GM23248 (cell line): ENCODE results near the gene RBPJL. TPM values are rescaled to one million over a fixed set of nuclear protein-coding genes. Genes with fewer than 3 reads are reported as not detected.
A peak's percentile ranks its signal among the peaks of the same experiment; 100 is the strongest.

Source experiments
- DNase-seq: peaks from one replicate; pipeline ENCODE4 v3.0.0-alpha.2; 2015
- H2AFZ ChIP-seq: fragments of 200-600 bp; sonication (generic); 2 replicates; pipeline ENCODE4 v1.6.1; 2016; ENCODE audit warnings: antibody characterized with exemption
- H3F3A ChIP-seq: fragments of 200-600 bp; sonication (generic); 2 replicates; pipeline ENCODE4 v1.6.1; 2016; ENCODE audit warnings: mild to moderate bottlenecking, antibody characterized with exemption, mixed run types; ENCODE audit not compliant: insufficient read depth
- H3K27ac ChIP-seq: fragments of 200-600 bp; sonication (generic); 2 replicates; pipeline ENCODE4 v1.5.1; 2016; ENCODE audit warnings: mild to moderate bottlenecking
- H3K27me3 ChIP-seq: fragments of 200-600 bp; sonication (generic); replicated peaks from 2 replicates; pipeline ENCODE4 v1.6.1; 2016; ENCODE audit warnings: mild to moderate bottlenecking; ENCODE audit not compliant: insufficient read depth
- H3K36me3 ChIP-seq: fragments of 200-600 bp; sonication (generic); 2 replicates; pipeline ENCODE4 v1.6.1; 2016; ENCODE audit warnings: low read depth, mild to moderate bottlenecking
- H3K4me1 ChIP-seq: fragments of 200-600 bp; sonication (generic); 2 replicates; pipeline ENCODE4 v1.6.1; 2016; ENCODE audit warnings: mild to moderate bottlenecking; ENCODE audit not compliant: insufficient read depth
- H3K4me2 ChIP-seq: fragments of 200-600 bp; sonication (generic); one replicate; pipeline ENCODE4 v1.6.1; 2016; ENCODE audit warnings: mild to moderate bottlenecking; ENCODE audit not compliant: unreplicated experiment
- H3K4me3 ChIP-seq: fragments of 200-600 bp; sonication (generic); 2 replicates; pipeline ENCODE4 v1.5.1; 2016; ENCODE audit warnings: mild to moderate bottlenecking
- H3K79me2 ChIP-seq: fragments of 200-600 bp; sonication (generic); 2 replicates; pipeline ENCODE4 v1.6.1; 2016; ENCODE audit warnings: mild to moderate bottlenecking; ENCODE audit not compliant: insufficient read depth
- H3K9ac ChIP-seq: fragments of 200-600 bp; sonication (generic); 2 replicates; pipeline ENCODE4 v1.6.1; 2016; ENCODE audit warnings: mild to moderate bottlenecking
- H3K9me2 ChIP-seq: fragments of 200-600 bp; sonication (generic); 2 replicates; pipeline ENCODE4 v1.6.1; 2016; ENCODE audit warnings: mixed run types, mild to moderate bottlenecking, moderate library complexity; ENCODE audit not compliant: insufficient read depth
- H3K9me3 ChIP-seq: fragments of 200-600 bp; sonication (generic); one replicate; pipeline ENCODE4 v1.6.1; 2017; ENCODE audit warnings: low read depth
- H4K20me1 ChIP-seq: fragments of 200-600 bp; sonication (generic); 2 replicates; pipeline ENCODE4 v1.6.0; 2016; ENCODE audit not compliant: insufficient read depth
- EZH2 ChIP-seq: fragments of 200-600 bp; sonication (generic); IDR thresholded peaks from 2 replicates; pipeline ENCODE4 v1.6.1; 2018; ENCODE audit warnings: antibody characterized with exemption, mild to moderate bottlenecking; ENCODE audit not compliant: insufficient read depth, poor library complexity, severe bottlenecking
- EZH2phosphoT487 ChIP-seq: fragments of 200-600 bp; sonication (generic); IDR thresholded peaks from 2 replicates; pipeline ENCODE4 v1.6.1; 2018; ENCODE audit warnings: antibody characterized with exemption, moderate library complexity, mild to moderate bottlenecking, low read depth; ENCODE audit not compliant: insufficient read depth
- WGBS, 2 experiments: methylation state at CpG; one replicate each; pipeline ENCODE4 v1.1.6; 2015 to 2017; ENCODE audit warnings: low lambda C conversion rate in 2 of 2, low coverage in 1 of 2; ENCODE audit errors: missing lambda C conversion rate in 2 of 2; 5-methylcytosine and 5-hydroxymethylcytosine counted together
- in situ Hi-C: fragments of 300-500 bp; cut with MboI; formaldehyde crosslinking; loops from 2 replicates; pipeline ENCODE4 v1.15.0; 2020
- polyA plus RNA-seq: library from polyadenylated mRNA; unstranded; fragments of >200 nt; fragmentation: Nextera tagmentation; extraction: Ambion mirVana; gene quantifications from 2 replicates; pipeline ENCODE4 v1.2.1, GENCODE V29; 2016
- total RNA-seq: library from RNA; depleted of rRNA; stranded (reverse); fragments of >200 nt; shearing (Covaris generic); gene quantifications from 2 replicates; pipeline ENCODE4 v1.2.3, GENCODE V29; 2014

RBPJL gene
- total and polyA plus RNA-seq, 2 experiments from 2014 or later: not detected

GRCh38 chr20:45339084-45339483 lies 32.4 kb downstream of the RBPJL start:
- peaks cover 46% of the 10 kb centered on the region for H3K36me3 ChIP-seq
- H3F3A ChIP-seq: peaks cover 91% of the 10 kb centered on the region
- WGBS, 2 experiments: 98 to 100% methylated on average over 6 of the region's 6 CpGs
- no peaks in the 10 kb centered on the region for H3K9me3 ChIP-seq
- peaks cover 78% of the 10 kb centered on the region for H3K79me2 ChIP-seq
- H3K4me2 ChIP-seq: peak overlapping the region; percentile 59
- TF ChIP-seq EZH2phosphoT487 (no peak), EZH2 (no peak)
- in situ Hi-C loops: no loop called here
- no peaks in the 10 kb centered on the region for H3K9me2 ChIP-seq
- peak overlapping the region; percentile 81 for H3K9ac ChIP-seq
- peak overlapping the region; percentile 99 for H3K27ac ChIP-seq
- no peak for DNase-seq
- no peaks in the 10 kb centered on the region for H3K27me3 ChIP-seq
- H4K20me1 ChIP-seq: no peaks in the 10 kb centered on the region
- peaks cover 84% of the 10 kb centered on the region for H3K4me1 ChIP-seq
- no peak overlapping the region for H3K4me3 ChIP-seq
- H2AFZ ChIP-seq: no peak overlapping the region

GRCh38 chr20:45339799-45340198 lies 33.2 kb downstream of the RBPJL start:
- Histone ChIP-seq H3K79me2 (peaks cover 78% of the 10 kb centered on the region), H3K9me2 (no peaks in the 10 kb centered on the region), H3K27ac (peak overlapping the region; percentile 99), H3K27me3 (no peaks in the 10 kb centered on the region), H4K20me1 (no peaks in the 10 kb centered on the region), H3K36me3 (peaks cover 45% of the 10 kb centered on the region; the same call in 1 of the 2 replicates), H3K9ac (peak overlapping the region; percentile 81; the same call in 1 of the 2 replicates), H3K4me3 (no peak overlapping the region), H3F3A (peaks cover 92% of the 10 kb centered on the region), H3K4me1 (peaks cover 88% of the 10 kb centered on the region), H3K4me2 (no peak overlapping the region), H3K9me3 (no peaks in the 10 kb centered on the region), H2AFZ (no peak overlapping the region)
- no peak for DNase-seq
- TF ChIP-seq EZH2phosphoT487: no peak
- TF ChIP-seq EZH2: no peak
- 89 to 100% methylated on average over 2 of the region's 2 CpGs for WGBS, 2 experiments
- in situ Hi-C loops: no loop called here

- no peaks in the 10 kb centered on the region for H3K27me3 ChIP-seq
- H3K9ac ChIP-seq: peak overlapping the region; percentile 100
- no peak overlapping the region for H2AFZ ChIP-seq
- peak overlapping the region; percentile 99 for H3K27ac ChIP-seq
- H3K79me2 ChIP-seq: peaks cover 78% of the 10 kb centered on the region
- no peak overlapping the region for H3K4me3 ChIP-seq
- peaks cover 92% of the 10 kb centered on the region for H3F3A ChIP-seq
- peaks cover 44% of the 10 kb centered on the region; the same call in 1 of the 2 replicates for H3K36me3 ChIP-seq
- H3K9me2 ChIP-seq: no peaks in the 10 kb centered on the region
- no peaks in the 10 kb centered on the region for H4K20me1 ChIP-seq
- no peak overlapping the region for H3K4me2 ChIP-seq
- DNase-seq: no peak
- H3K4me1 ChIP-seq: peaks cover 89% of the 10 kb centered on the region
- in situ Hi-C loops: no loop called here
- no peaks in the 10 kb centered on the region for H3K9me3 ChIP-seq
- TF ChIP-seq EZH2phosphoT487 (no peak), EZH2 (no peak)
- 92 to 100% methylated on average over 5 of the region's 5 CpGs for WGBS, 2 experiments
Observed at GRCh38 chr20:45340236-45340847, 33.7 kb downstream of the RBPJL start.

- Histone ChIP-seq H3K4me2 (peak overlapping the region; percentile 98), H3K9ac (peak overlapping the region; percentile 100), H2AFZ (no peak overlapping the region), H3K27me3 (no peaks in the 10 kb centered on the region), H3F3A (peaks cover 92% of the 10 kb centered on the region), H3K79me2 (peaks cover 78% of the 10 kb centered on the region), H3K4me1 (peaks cover 84% of the 10 kb centered on the region), H3K36me3 (peaks cover 37% of the 10 kb centered on the region; the same call in 1 of the 2 replicates), H3K9me2 (no peaks in the 10 kb centered on the region), H4K20me1 (no peaks in the 10 kb centered on the region), H3K9me3 (no peaks in the 10 kb centered on the region), H3K27ac (peak overlapping the region; percentile 99), H3K4me3 (no peak overlapping the region)
- no peak for DNase-seq
- TF ChIP-seq EZH2 (no peak), EZH2phosphoT487 (no peak)
- in situ Hi-C loops: no loop called here
- 88 to 89% methylated on average over 1 of the region's 1 CpG for WGBS, 2 experiments
Observed at GRCh38 chr20:45340951-45341350, 34.3 kb downstream of the RBPJL start.
